Germinal center (tissue), 1 donor: ENCODE data around the gene HRH2.
"Not testable (repeated sequence)": the region's sequence is repeated elsewhere in the genome, so short reads cannot be mapped to it uniquely, and the experiment has no call there.

Experiments
- DNase-seq: peaks from one replicate; pipeline ENCODE4 v3.0.0; 2012; ENCODE audit warnings: mixed read lengths, low spot score

Gene HRH2, protein sequence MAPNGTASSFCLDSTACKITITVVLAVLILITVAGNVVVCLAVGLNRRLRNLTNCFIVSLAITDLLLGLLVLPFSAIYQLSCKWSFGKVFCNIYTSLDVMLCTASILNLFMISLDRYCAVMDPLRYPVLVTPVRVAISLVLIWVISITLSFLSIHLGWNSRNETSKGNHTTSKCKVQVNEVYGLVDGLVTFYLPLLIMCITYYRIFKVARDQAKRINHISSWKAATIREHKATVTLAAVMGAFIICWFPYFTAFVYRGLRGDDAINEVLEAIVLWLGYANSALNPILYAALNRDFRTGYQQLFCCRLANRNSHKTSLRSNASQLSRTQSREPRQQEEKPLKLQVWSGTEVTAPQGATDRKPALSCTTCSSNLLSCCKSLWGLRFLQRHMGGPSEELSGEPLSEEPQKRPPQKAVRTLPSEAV

DNA sequence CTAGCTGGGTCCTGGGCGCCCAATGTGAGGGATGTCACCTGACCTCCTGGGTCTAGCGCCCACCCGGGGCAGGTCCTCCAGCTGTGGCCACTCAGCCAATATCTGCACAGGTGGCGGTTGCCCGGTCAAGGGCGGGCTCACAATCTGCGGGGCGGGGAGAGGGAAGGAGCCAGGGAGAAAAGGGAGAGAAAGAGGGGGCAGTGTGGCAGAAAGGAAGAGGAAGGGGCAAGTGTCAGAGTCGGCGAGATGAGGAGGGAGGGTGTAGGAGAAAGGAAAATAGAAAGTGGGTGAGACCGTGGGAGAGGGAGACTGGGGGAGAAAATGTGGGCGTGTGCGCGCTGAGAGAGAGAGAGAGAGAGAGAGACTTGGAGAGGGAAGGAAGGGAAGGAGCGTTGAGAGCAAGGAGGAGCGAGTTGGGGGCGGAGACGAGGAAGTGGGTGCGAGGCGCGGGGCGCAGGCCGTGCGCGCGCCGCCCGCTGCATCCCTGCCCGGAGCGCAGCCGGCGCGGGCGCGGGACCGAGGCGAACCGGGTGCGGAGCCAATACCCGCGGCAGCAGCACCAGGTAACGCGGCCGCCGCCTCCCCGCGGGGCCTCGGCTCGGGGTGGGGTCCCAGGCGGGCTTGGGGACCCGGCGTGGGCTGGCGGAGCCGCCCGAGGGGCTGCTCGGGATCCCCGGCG, at the start of gene HRH2:
HRH2 (plus strand) TSS at position 479 of the 679 bp plus-strand sequence. CDS start 25,163 bp downstream, outside the sequence.
- no peak for DNase-seq

DNA sequence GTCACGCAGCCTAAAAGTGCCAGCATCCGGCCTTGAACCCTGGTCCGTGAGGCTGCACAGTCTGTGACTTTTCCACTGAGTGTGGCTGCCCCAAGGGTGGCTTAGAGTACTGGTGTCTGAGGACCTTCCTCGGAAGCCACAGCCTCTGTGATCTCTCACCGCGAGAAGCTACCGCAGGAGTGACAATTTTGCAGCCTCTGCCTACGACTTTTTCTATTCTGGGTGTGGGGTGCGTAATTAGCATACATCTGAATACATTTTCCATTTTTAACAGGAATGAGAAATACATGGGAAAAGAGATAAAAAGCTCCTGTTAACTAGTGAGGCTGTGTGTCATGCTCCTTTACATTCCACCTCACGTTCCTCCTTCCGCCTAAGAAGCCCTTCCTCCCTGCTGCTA, 48.3 kb upstream of the HRH2 start:
- no peak for DNase-seq

DNA sequence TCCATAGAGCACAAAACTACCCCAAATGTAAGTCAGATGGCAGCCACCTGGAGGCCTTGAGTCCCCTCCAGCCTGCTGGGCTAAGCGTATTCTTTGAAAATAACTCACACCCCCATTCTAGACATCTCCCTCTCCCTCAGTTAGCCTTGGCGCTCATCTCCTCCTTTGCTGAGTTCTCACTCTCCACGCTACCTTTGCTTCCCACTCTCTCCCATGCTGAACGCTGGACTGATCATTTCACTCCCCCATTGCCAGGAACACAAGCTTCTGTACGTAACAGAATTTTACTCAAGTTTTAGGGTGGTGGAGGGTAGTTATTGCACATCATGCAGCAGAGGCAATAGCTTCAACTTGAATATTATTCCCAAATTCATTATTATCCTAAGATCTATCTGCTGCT, 47.5 kb upstream of the HRH2 start:
- DNase-seq = no peak

DNA sequence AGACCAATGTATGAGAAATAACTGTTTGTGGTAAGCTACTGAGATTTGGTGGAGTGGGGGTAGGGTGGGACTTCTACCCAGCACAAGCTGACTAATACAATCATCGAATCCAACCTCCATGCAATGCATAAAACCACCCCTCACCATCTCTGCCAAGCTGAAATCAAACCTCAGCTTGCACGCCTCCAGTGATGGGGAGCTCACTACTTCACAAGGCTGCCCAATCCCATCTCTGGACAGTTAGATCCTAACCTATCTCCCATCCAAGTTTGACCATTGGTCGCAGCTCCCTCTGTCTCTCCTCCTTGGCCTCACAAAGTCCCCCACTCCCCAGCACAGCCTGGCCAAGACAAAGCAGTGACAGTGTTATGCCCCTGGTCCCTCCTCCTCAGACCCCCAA, 47.0 kb upstream of the HRH2 start:
- DNase-seq = no peak

DNA sequence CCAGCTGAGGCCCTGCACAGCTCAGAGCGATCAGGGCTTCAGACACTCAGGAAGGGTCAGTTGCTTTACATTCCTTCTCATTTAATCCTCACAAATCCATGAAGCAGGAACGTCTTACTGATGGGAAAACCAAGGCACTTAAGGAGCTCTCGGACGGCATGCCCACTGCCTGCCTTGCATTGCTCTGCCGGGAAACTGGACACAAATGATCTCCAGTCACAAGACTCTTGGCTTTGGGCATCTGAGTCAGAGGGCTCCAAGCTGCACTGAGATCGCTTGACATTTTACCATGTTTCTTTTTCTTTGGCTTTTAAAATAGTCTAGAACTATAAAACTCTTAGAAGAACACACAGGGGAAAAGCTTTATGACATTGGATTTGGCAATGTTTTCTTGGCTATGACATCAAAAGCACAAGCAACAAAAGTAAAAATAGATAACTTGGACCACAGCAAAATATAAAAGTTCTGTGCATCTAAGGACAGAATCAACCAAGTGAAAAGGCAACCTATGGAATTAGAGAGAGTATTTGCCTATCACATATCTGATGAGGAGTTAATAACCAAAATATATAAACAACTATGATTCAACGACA, 43.6 kb upstream of the HRH2 start:
- DNase-seq = no peak

DNA sequence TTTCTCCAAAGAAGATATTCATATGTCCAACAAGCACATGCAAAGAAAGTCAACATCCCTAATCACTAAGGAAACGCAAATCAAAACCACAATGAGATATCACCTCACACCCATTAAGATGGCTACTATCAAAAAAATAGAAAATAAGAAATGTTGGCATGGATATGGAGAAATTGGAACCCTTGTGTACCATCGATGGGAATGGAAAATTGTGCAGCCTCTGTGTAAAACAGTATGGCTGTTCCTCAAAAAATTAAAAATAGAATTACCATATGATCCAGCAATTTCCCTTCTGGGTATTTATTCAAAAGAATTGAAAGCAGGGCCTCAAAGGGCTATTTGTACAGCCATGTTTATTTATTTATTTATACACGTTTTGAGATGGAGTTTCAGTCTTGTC, 43.0 kb upstream of the HRH2 start:
- no peak for DNase-seq

DNA sequence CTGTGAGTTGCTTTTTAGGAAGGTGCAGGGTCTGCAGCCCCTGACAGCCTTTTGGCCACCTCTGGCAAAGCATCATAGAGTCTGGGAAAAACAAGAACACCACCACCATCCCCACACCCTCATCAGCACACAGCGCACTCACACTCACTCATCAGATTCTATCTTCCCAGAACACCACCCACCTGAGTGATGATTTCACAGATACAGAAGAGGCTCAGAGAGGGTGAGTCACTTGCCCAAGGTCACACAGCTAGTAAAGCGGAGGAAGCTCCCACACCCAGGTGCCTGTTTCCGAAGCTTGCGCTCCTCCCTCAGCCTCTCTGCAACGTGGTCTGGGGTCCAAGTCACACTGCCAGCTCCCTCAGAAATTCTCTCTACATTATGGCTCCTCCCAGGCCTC, 41.8 kb upstream of the HRH2 start:
- no peak for DNase-seq

DNA sequence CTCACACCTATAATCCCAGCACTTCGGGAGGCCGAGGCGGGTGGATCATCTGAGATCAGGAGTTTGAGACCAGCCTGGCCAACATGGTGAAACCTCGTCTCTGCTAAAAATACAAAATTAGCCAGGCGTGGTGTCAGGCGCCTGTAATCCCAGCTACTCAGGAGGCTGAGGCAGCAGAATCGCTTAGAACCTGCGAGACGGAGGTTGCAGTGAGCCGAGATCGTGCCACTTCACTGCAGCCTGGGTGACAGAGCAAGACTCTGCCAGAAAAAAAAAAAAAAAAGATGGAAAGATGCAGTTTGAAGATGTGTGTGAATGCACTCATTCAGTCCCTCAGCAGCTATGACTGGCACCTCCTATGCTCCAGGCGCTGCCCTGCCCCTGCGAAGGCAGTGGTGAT, 41.3 kb upstream of the HRH2 start:
- DNase-seq = not testable (repeated sequence)

DNA sequence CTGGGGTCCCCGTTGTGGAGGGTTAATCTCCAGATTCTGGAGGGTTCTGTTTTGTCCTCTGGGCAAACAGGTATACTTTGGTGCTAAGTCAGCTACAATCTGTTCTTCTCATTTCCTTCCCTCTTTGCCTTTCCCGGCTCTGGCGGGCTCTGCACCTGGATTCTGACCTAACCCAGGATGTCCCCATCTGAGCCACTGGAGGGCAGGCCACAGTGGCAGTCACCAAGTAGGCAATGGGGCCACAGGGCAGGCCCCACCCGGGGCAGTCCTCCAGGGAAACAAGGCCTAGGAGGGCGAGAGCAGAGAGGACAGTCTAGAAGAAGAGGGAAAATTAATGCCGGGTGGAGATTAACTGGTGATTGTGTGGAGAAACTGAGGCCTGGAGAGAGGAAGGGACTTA, 40.4 kb upstream of the HRH2 start:
- no peak for DNase-seq

DNA sequence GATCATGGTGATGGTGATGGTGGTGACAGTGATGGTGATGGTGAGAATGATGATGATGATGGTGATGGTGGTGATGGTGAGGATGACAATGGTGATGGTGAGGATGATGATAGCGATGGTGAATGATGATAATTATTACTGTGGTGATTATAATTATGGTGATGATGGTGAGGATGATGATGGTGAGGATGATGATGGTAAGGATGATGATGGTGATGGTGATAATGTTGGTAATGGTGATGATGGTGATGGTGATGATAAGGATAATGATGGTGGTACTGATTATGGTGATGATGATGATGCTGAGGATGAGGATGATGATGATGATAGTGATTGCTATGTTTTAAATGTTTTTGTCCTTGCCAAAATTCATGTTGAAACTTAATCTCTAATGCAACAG, 37.3 kb upstream of the HRH2 start:
- no peak for DNase-seq

DNA sequence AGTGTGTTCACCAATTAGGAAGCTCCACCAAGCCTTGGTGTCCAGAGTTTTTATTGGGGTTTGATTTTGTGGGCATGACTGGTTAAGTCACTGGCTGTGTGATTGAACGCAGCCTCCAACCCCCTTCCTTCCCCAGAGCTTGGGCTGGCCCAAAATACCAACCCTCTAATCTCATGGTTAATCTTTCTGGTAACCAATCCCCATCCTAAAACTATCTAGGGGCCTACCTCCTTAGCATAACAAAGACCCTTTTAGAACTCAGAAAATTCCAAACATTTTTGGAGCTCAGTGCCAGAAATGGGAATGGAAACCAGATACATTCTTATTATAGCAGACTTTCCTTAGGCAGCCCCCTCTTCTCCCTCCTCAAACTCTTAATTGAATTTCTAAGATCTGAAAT, 35.9 kb upstream of the HRH2 start:
- DNase-seq = no peak

DNA sequence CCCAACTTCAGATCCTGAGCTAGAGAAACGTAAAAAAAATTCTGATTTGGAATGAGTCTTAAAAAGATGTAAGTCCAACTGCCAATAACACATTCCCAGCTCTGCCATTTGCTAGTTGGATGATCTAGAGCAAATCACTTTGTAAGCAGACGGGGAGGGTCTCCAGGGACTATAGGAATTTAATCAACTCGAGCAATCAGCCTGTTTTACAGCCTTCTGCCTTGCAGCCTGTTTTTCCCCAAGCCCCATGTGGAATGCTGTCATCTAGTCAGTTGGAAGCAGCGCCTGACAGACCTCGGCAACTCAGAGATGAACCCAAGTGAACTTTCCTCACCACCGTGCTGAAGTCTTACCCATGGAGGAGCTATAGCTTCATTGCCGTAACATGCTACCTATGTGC, 34.8 kb upstream of the HRH2 start:
- no peak for DNase-seq

DNA sequence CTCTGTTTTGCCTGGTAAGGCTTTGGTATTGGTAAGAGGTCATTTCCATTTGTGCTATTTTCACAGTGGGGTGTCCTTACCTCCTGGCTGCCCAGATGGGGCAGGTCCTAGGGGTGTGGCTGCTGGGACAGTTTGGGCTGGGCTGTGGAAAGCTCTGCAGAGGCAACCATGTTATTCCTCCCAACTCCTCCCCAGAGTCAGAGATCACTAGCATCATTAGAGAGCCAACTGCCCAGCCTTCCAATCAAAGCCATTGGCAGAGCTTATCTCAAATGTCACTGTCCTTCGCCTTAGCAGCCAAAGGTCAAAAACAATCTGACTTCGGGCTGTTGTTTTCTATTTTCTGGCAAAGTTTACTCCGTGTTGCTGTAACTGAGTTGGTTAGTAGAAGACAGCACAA, 33.6 kb upstream of the HRH2 start:
- DNase-seq = no peak

DNA sequence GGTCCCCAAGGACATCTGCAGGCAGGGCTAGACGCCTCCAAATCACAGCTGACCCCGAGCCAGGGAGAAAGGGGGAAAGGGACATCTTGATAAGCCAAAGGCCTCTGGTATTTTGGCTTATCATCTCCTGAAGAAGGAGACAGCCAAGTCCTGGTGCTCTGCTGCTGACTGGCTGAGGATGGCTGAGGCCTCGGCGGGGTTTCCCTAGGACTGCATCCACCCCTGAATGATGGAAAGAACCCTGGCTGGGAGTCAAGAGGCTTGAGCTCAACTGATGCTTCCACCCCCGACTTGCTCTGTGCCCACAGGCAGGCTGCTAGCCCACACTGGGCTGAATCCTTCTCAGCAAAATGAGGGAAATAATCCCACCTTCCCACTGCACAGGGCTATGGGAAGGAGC, 30.9 kb upstream of the HRH2 start:
- DNase-seq = no peak

DNA sequence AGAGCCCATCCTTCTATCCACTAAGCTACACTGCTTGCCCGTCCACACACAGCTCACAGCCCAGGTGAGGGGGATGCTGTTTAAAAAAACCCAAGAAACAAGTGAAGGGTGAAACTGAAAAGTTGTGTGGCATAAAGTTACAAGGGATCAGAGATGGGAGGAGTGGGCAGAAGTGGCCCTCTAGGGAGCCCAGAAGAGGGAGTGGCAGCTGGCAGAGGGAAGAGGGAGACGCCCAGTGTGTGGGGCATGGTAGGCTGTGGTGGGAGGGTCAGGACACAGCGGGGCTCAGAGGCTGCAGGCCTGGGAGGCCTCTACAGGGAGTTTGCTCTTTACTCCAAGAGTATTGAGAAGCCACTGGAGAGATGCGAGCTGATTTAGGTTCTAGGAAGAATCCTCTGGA, 30.1 kb upstream of the HRH2 start:
- DNase-seq = no peak

DNA sequence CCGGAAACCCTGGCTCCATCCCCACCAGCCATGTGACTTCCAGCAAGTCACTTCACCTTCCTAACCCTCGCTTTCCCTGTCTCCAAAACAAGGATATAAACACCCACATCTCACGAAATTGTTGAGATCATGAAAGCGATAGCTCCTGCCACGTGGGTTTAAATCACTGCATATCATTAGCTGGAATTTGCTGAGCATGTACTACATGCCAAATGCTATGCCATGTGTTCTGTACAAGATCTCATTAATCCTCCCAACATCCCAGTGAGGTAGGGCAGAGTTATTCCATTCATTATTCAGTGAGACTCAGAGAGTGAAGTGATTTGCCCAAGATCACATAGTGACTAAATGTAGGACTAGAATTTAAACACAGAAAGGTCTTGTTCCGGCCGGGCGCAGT, 29.2 kb upstream of the HRH2 start:
- no peak for DNase-seq

DNA sequence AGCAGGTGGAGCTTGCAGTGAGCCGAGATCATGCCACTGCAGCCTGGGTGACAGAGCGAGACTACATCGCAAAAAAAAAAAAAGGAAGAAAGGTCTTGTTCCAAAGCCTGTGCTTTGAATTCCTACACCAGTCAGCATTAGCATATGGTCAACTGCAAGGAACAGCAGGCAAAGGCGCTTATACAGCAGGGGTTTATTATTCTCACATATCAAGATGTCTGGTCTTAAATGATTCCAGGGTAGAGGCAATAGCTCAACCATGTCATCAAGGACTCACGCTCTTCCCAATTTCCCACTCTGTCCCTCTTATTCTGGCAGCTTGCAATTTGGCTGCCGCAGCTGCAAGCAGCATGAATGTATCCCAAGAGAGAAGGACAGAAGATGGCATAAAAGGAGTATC, 28.6 kb upstream of the HRH2 start:
- DNase-seq = no peak

DNA sequence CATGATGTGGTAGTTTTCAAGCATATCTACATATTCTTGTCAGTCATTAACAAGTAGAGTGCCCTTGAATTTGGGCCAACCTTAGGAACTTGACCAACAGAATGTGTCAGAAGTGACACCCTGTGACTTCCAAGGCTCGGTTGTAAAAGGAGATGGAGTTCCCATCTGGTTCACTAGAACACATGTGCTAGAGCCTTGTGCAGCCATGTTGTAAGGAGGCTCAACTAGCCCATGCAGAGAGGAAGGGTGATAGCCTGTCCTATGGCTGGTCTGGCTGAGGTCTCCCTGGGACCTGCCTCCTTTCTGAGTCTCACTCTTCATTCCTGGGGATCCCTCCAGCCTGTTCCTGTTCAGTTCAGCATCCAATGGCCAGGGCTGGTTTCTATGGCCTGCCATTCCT, 28.1 kb upstream of the HRH2 start:
- no peak for DNase-seq

DNA sequence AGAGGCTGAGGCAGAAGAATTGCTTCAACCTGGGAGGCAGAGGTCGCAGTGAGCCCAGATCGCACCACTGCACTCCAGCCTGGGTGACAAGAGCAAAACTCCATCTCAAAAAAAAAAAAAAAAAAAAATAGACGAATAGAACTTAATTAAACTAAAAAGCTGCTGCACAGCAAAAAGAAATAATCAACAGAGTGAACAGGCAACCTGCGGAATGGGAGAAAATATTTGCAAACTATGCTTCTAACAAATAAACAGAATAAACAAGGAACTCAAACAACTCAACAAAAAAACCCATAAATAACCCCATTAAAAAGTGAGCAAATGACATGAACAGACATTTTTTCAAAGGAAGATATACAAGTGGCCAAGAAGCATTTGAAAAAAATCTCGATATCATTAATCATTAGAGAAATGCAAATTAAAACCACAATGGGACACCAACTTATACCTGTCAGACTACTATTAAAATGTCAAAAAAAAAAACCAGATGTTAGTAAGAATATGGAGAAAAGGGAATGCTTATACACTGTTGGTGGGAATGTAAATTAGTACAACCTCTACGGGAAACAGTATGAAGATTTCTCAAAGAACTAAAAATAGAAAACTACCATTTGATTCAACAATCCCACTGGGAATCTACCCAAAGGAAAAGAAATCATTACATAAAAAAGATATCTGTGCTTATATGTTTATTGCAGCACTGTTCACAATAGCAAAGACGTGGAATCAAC, 21.9 kb upstream of the HRH2 start:
- DNase-seq = no peak

DNA sequence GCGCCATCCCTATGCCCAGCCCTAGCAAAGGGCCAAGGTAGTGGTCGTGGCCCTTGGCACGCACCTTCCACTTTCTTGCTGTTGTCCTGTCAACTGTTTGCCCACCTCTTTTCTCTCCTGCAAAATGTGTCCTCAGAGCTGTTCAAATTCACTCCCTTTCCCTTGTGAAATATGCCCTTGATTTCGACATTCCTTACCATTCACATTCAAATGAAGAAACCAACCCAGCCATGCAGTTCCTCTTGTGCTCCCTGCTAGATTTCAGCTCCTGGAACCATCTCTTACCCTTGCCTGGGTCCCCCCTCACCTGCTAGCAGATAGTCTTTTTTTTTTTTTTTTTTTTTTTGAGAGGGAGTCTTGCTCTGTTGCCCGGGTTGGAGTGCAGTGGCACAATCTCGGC, 19.6 kb upstream of the HRH2 start:
- DNase-seq = no peak

DNA sequence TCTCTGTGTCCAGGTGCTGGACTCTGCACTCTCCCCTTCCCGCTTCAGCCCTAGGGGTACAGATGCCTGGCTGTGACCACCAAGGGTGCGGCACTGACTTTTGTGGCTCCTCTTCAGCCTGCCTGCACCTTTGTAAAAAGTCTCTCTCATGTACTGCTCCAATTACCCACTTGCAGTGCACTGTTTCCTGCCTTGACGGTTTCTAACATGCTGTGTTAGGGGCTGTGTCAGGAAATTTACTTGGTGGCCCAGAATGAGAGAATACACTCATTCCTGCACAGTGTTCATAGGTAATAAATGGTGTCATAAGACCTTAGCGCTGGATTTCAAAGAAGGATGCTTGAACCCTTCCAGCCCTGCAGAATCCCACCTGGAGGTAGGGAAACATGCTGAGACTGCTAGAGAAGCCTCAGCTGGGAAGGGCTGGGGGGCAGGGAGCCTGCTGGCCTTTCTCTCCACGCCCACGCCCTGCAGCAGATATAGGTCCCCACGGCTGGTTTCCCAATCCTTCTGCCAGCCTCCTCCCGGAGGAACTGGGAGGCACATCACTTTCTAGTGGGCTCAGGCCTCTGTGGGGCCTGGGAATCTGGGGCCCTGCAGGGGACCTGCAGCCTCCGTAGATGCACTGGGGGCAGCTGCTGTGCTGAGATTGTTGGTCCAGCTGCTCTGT, 17.6 kb upstream of the HRH2 start:
- DNase-seq = no peak

DNA sequence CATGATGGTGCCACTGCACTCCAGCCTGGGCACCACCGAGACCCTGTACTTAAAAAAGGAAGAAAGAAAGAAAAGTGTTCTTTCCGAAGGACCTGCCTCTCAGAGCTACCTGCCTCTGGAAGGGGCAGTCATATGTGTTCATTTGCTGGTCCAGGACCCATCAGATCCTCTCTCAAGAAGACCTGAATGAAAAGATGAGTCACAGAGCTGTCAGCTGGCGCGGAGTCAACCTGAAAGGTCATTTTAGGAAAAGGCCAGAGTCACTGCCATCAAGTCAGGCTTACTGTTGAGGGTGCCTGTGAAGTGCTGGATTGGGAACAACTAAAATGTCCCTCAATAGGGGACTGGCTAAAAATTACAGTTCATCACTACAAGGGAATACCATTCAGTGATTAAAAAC, 14.9 kb upstream of the HRH2 start:
- DNase-seq = no peak
